ENCODE results near the gene TTLL1. TPM values are rescaled to one million over a fixed set of nuclear protein-coding genes. Genes with fewer than 3 reads are reported as not detected.

TTLL1 gene
- total and polyA plus RNA-seq, 2 donors (not counting 3 experiments of a cell fraction or from before 2014, with no cell fraction given), result 9.0 to 17.0 TPM

DNA sequence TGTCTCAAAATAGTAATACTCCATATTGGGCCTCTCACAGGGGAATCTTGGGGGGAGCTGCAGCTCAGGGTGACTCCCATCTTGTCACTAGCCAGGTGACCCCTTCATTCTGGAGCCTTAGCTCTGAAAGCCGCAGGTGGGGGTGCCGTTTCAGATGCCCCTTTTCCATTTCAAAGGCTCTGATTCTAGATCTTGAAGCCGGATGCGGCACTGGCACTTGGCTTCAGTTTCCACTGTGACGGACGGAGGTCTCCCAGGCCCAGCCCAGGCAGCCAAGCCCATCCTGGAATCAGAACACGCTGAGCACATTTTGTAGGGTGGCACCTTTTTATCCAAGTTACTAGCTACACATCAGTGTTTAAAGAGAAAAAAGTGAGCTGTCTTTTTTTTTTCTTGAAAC lies 27.7 kb upstream of the TTLL1 start:
- Histone ChIP-seq H3K4me1 (ENCODE audit: control insufficient read depth, extremely low read depth, insufficient read depth, low read length) (no peaks in the 10 kb centered on the region), H2AFZ (ENCODE audit: low read depth, low read length) (no peak overlapping the region), H3K9me3 (replicated peaks; ENCODE audit: control insufficient read depth, insufficient read depth, low read length) (no peaks in the 10 kb centered on the region), H3K4me2 (ENCODE audit: insufficient read depth, low read length) (no peak overlapping the region), H3K9ac (replicated peaks; ENCODE audit: extremely low read depth, insufficient read depth, low read length) (no peak overlapping the region), H3K36me3 (ENCODE audit: control insufficient read depth in 2 of 2, extremely low read depth in 1 of 2, insufficient read depth in 2 of 2, low read length in 2 of 2) (no peaks in the 10 kb centered on the region), H3K4me3 (replicated peaks in 1 of 3; ENCODE audit: insufficient read depth in 1 of 3, low read depth in 1 of 3, low read length in 3 of 3) (no peak overlapping the region), H3K9me1 (replicated peaks; ENCODE audit: control insufficient read depth, extremely low read depth, insufficient read depth, low read length) (no peaks in the 10 kb centered on the region), H3K79me2 (ENCODE audit: control insufficient read depth, insufficient read depth, low read length) (no peaks in the 10 kb centered on the region), H3K27ac (ENCODE audit: insufficient read depth, low read depth, low read length) (no peak overlapping the region), H3K27me3 (ENCODE audit: control insufficient read depth in 2 of 2, insufficient read depth in 2 of 2, low read length in 2 of 2) (peaks cover 0 to 10% of the 10 kb centered on the region in 2 experiments), H4K20me1 (replicated peaks; ENCODE audit: control insufficient read depth, extremely low read depth, insufficient read depth, low read length) (no peaks in the 10 kb centered on the region)
- FAIRE-seq, result no peak
- CTCF ChIA-PET, result no interaction called here
- POLR2A ChIA-PET, result no interaction called here
- no TSS peak for BruUV-seq (replicated peaks)
- intact Hi-C loops (cut with micrococcal nuclease) (no loop called here), dilution Hi-C loops (cut with MboI; ENCODE audit: extremely low pct_ligation_motif_present, low sequenced_read_pairs) (no loop called here)
- TF ChIP-seq GATA2 (IDR thresholded peaks at IDR 0.05; ENCODE audit: insufficient read depth, insufficient read length, low read depth, low read length), result no peak
- TF ChIP-seq CTCF (IDR thresholded peaks at IDR 0.05; ENCODE audit: extremely low read depth in 1 of 2, insufficient read depth in 1 of 2, low read depth in 1 of 2, low read length in 2 of 2), result no peak
- no peak for TF ChIP-seq POLR2AphosphoS5 (IDR thresholded peaks at IDR 0.05; ENCODE audit: insufficient read depth, low read depth, low read length)
- no peak for TF ChIP-seq POLR2A (IDR thresholded peaks at IDR 0.05; ENCODE audit: low read depth, low read length)
- no peak for TF ChIP-seq JUN (IDR thresholded peaks at IDR 0.05; ENCODE audit: borderline replicate concordance, insufficient read depth, insufficient read length, low read depth)
- TF ChIP-seq MYC (IDR thresholded peaks at IDR 0.05; ENCODE audit: low read depth, low read length), result no peak
- TF ChIP-seq MAX (IDR thresholded peaks at IDR 0.05; ENCODE audit: insufficient read depth, insufficient read length), result no peak
- no peak for TF ChIP-seq EZH2 (IDR thresholded peaks at IDR 0.05; ENCODE audit: borderline replicate concordance, low read depth, low read length, severe bottlenecking)
- no peak for TF ChIP-seq FOS (IDR thresholded peaks at IDR 0.05; ENCODE audit: borderline replicate concordance, insufficient read depth, low read length)
- DNase-seq (ENCODE audit: low read depth, low spot score), result no peak
